GM12878 (cell line): Measurements from ENCODE around the gene SCP2. TPM values are rescaled to one million over a fixed set of nuclear protein-coding genes. Genes with fewer than 3 reads are reported as not detected.

Experiments used
- ATAC-seq: fragments of 200-7000 bp; cut with Tn5 transposase; 3 replicates; pipeline ENCODE4 v1.9.1; 2020; ENCODE audit warnings: mild to moderate bottlenecking, moderate library complexity
- BruUV-seq: library from RNA; stranded (reverse); fragments of 400-500 nt; replicated peaks from 2 replicates; lab custom pipeline; 2021; lab: Mats Ljungman, UMichigan
- CTCF ChIA-PET: fragments of 300-600 bp; sonication (Branson Sonifier 250); formaldehyde crosslinking; extraction: SDS; loops from one replicate; lab custom pipeline; 2021; ENCODE audit warnings: inconsistent platforms; lab: Yijun Ruan, JAX
- POLR2A ChIA-PET: fragments of 350-600 bp; formaldehyde crosslinking; extraction: SDS; loops from one replicate; lab custom pipeline; 2021; ENCODE audit warnings: inconsistent platforms; lab: Charles Lee
- RAD21 ChIA-PET: fragments of 300-600 bp; sonication (Branson Sonifier 250); formaldehyde crosslinking; loops from one replicate; lab custom pipeline; 2023; ENCODE audit warnings: antibody characterized with exemption; ENCODE audit not compliant: unreplicated experiment; lab: Charles Lee
- SMC1A ChIA-PET: fragments of 300-600 bp; sonication (Branson Sonifier 250); formaldehyde crosslinking; loops from one replicate; lab custom pipeline; 2023; ENCODE audit not compliant: unreplicated experiment, uncharacterized antibody; lab: Charles Lee
- DNase-seq: peaks from one replicate; pipeline ENCODE4 v3.0.0-alpha.2; 2011; ENCODE audit warnings: low read depth, low spot score
- FAIRE-seq: peaks from 3 replicates; lab custom pipeline; 2011; peaks lifted over from hg19 to GRCh38; lab: Jason Lieb, UNC
- H2AFZ ChIP-seq: 2 replicates; pipeline ENCODE4 v1.6.0; 2011; ENCODE audit warnings: low read depth, low read length, control low read depth; ENCODE audit not compliant: control insufficient read depth
- H3K27ac ChIP-seq: 2 replicates; pipeline ENCODE4 v1.5.1; 2011; ENCODE audit warnings: control low read depth; ENCODE audit not compliant: control insufficient read depth, insufficient read depth
- H3K27me3 ChIP-seq, 2 experiments: replicated peaks in 1 of 2; 2 replicates each; pipeline versions ENCODE4 v1.6.0 to v1.6.1; 2011; ENCODE audit warnings: low read length in 1 of 2; ENCODE audit not compliant: control insufficient read depth in 2 of 2, insufficient read depth in 2 of 2
- H3K36me3 ChIP-seq, 2 experiments: 2 replicates each; pipeline ENCODE4 v1.5.1; 2011; ENCODE audit warnings: low read length in 1 of 2; ENCODE audit not compliant: control insufficient read depth in 2 of 2, insufficient read depth in 2 of 2
- H3K4me1 ChIP-seq: 2 replicates; pipeline ENCODE4 v1.6.1; 2011; ENCODE audit warnings: mild to moderate bottlenecking, low read length, moderate library complexity, mixed read lengths; ENCODE audit not compliant: control insufficient read depth, insufficient read depth
- H3K4me2 ChIP-seq: 2 replicates; pipeline ENCODE4 v1.6.0; 2011; ENCODE audit warnings: control low read depth; ENCODE audit not compliant: control insufficient read depth, insufficient read depth
- H3K4me3 ChIP-seq: fragments of 200-600 bp; sonication (generic); 2 replicates; pipeline ENCODE4 v1.5.1; 2016
- H3K79me2 ChIP-seq: 2 replicates; pipeline ENCODE4 v1.6.0; 2011; ENCODE audit warnings: low read length; ENCODE audit not compliant: control insufficient read depth, insufficient read depth
- H3K9ac ChIP-seq: 2 replicates; pipeline ENCODE4 v1.8.0; 2011; ENCODE audit warnings: low read length, control low read depth, mixed read lengths; ENCODE audit not compliant: control insufficient read depth, insufficient read depth
- H3K9me3 ChIP-seq: replicated peaks from 3 replicates; pipeline ENCODE4 v1.5.1; 2011; ENCODE audit warnings: mild to moderate bottlenecking, low read length; ENCODE audit not compliant: control insufficient read depth, insufficient read depth
- H4K20me1 ChIP-seq: 2 replicates; pipeline ENCODE4 v1.6.0; 2011; ENCODE audit not compliant: control insufficient read depth, insufficient read depth
- BHLHE40 ChIP-seq, 2 experiments: fragments of 450-650 bp in 1 of 2; IDR thresholded peaks; 2 replicates each; pipeline ENCODE4 v1.6.1; 2011 to 2017; ENCODE audit warnings: low read depth in 2 of 2, borderline replicate concordance in 1 of 2, improper control_type of control experiment in 1 of 2, low read length in 1 of 2, mild to moderate bottlenecking in 1 of 2
- GATAD2B ChIP-seq: fragments of 450-650 bp; conservative IDR thresholded peaks from 2 replicates; pipeline ENCODE4 v1.6.1; 2017; ENCODE audit warnings: low read depth, mild to moderate bottlenecking, moderate library complexity
- MEF2B ChIP-seq: fragments of 450-650 bp; IDR thresholded peaks from 2 replicates; pipeline ENCODE4 v1.6.1; 2018; ENCODE audit warnings: mild to moderate bottlenecking, moderate library complexity; ENCODE audit not compliant: partially characterized antibody, poor library complexity, severe bottlenecking
- NBN ChIP-seq: fragments of 450-650 bp; IDR thresholded peaks from 2 replicates; pipeline ENCODE4 v1.6.1; 2016
- NFYB ChIP-seq: IDR thresholded peaks from 2 replicates; pipeline ENCODE4 v1.6.1; 2011; ENCODE audit warnings: low read depth, mild to moderate bottlenecking, low read length, improper control_type of control experiment, moderate library complexity; ENCODE audit not compliant: insufficient read depth
- NR2C1 ChIP-seq: fragments of 450-650 bp; IDR thresholded peaks from 2 replicates; pipeline ENCODE4 v1.6.1; 2017; ENCODE audit warnings: antibody characterized with exemption, mild to moderate bottlenecking, moderate library complexity
- NRF1 ChIP-seq: conservative IDR thresholded peaks from 2 replicates; pipeline ENCODE4 v1.6.1; 2011; ENCODE audit warnings: mild to moderate bottlenecking, low read depth, low read length, improper control_type of control experiment
- PAX8 ChIP-seq: fragments of 450-650 bp; IDR thresholded peaks from 2 replicates; pipeline ENCODE4 v1.6.1; 2017; ENCODE audit warnings: mild to moderate bottlenecking, moderate library complexity
- SKIL ChIP-seq: fragments of 450-650 bp; IDR thresholded peaks from 2 replicates; pipeline ENCODE4 v1.6.1; 2017; ENCODE audit warnings: mild to moderate bottlenecking, low read depth, inconsistent platforms; ENCODE audit not compliant: poor library complexity, severe bottlenecking
- SPI1 ChIP-seq: IDR thresholded peaks from 2 replicates; pipeline ENCODE4 v1.6.1; 2011; ENCODE audit warnings: low read depth, mild to moderate bottlenecking, low read length, moderate library complexity, borderline replicate concordance; ENCODE audit not compliant: insufficient read depth
- TBL1XR1 ChIP-seq: IDR thresholded peaks from 2 replicates; pipeline ENCODE4 v1.6.1; 2012; ENCODE audit warnings: low read depth, low read length, improper control_type of control experiment
- ZNF622 ChIP-seq: fragments of 450-650 bp; IDR thresholded peaks from 2 replicates; pipeline ENCODE4 v1.6.1; 2017; ENCODE audit warnings: mild to moderate bottlenecking, inconsistent platforms
- WGBS: methylation state at CpG from one replicate; pipeline ENCODE4 v1.1.6; 2016; ENCODE audit warnings: low lambda C conversion rate; ENCODE audit not compliant: insufficient replicate concordance, insufficient coverage; ENCODE audit errors: missing lambda C conversion rate; 5-methylcytosine and 5-hydroxymethylcytosine counted together
- in situ Hi-C: fragments of 300-500 bp; cut with MboI; formaldehyde crosslinking; loops from 9 replicates; pipeline ENCODE4 v1.14.3; 2018; ENCODE audit warnings: mixed read lengths
- intact Hi-C: fragments of 100-400 bp; cut with micrococcal nuclease; formaldehyde crosslinking; loops from one replicate; pipeline ENCODE4 v1.14.2; 2022; ENCODE audit not compliant: unreplicated experiment
- polyA plus RNA-seq, 11 experiments: library from polyadenylated mRNA; depleted of rRNA in 4 of 11; unstranded in 6 of 11; stranded (reverse) in 5 of 11; fragments of >200 nt; fragmentation: Nextera tagmentation in 4 of 11; fragmentation: Illumina TruSeq in 1 of 11; extraction: Ambion mirVana in 4 of 11; extraction: Trizol in 1 of 11; gene quantifications; 1 replicate in 1 of 11; 2 replicates in 10 of 11; pipeline versions ENCODE4 v1.2.1 to v1.2.3, GENCODE V29; 2011 to 2016; ENCODE audit warnings: inconsistent platforms in 2 of 11, missing spikeins in 2 of 11, low read depth in 1 of 11
- total RNA-seq, 4 experiments: library from RNA; depleted of rRNA in 3 of 4; stranded (reverse); fragments of >200 nt in 3 of 4; fragmentation: Illumina TruSeq in 1 of 4; extraction: Trizol in 1 of 4; gene quantifications; 2 replicates each; pipeline versions ENCODE4 v1.2.1 to v1.2.3, GENCODE V29; 2013 to 2021
- TF ChIP-seq, protein P1 (sequence below): IDR thresholded peaks from 2 replicates; pipeline ENCODE4 v1.6.1; 2011; ENCODE audit warnings: low read depth, low read length, improper control_type of control experiment, borderline replicate concordance
- TF ChIP-seq, protein P2 (sequence below): fragments of 450-650 bp; IDR thresholded peaks from 2 replicates; pipeline ENCODE4 v1.6.1; 2016; ENCODE audit warnings: mild to moderate bottlenecking, moderate library complexity, borderline replicate concordance

The SCP2 gene
- total and polyA plus RNA-seq, 10 of the 15 experiments (the other 5 are each of a cell fraction or from before 2014, with no cell fraction given) = 74.3 to 327 (median 127) TPM

DNA sequence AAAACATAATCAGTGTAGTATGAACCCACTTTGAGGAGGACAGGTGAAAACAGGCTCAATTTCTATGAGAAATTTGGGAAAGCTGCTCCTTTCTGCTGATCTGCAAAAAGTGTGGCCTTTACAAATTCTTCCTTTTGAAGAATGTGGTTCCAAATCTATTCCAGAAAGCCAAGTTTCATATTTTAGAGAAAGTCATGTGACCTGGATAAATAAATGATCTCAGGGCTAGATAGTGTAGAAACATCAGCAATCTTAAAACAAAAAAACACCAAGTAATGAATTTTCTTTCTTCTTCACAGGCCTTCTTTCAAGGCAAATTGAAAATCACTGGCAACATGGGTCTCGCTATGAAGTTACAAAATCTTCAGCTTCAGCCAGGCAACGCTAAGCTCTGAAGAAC lies 123.2 kb downstream of the SCP2 start:
- POLR2A ChIA-PET = no interaction called here
- intact Hi-C loops = no loop called here
- 89% methylated on average over 2 of the region's 2 CpGs for WGBS
- Histone ChIP-seq H3K4me1 (no peaks in the 10 kb centered on the region), H3K9ac (no peak overlapping the region), H3K4me3 (no peak overlapping the region), H3K27ac (no peak overlapping the region), H3K9me3 (no peaks in the 10 kb centered on the region), H3K36me3 (peaks cover 2 to 7% of the 10 kb centered on the region in 2 experiments; a peak in 3 of 4 replicates), H2AFZ (no peak overlapping the region), H3K4me2 (no peak overlapping the region), H4K20me1 (no peaks in the 10 kb centered on the region), H3K79me2 (no peaks in the 10 kb centered on the region), H3K27me3 (no peaks in the 10 kb centered on the region)
- in situ Hi-C loops = no loop called here
- RAD21 ChIA-PET = no interaction called here
- no peak for ATAC-seq
- SMC1A ChIA-PET = no interaction called here
- CTCF ChIA-PET = interaction anchor here (1.3 kb wide), 1 partner anchor 10 kb away, joined by 3 read pairs; no protein-coding TSS in a partner anchor
- BruUV-seq = no TSS peak
- TF ChIP-seq NR2C1 (no peak), PAX8 (no peak), BHLHE40 (IDR thresholded peaks at IDR 0.05; ENCODE audit: borderline replicate concordance in 1 of 2, low read depth in 2 of 2, low read length in 1 of 2) (no peak), TBL1XR1 (no peak), NBN (no peak), ZNF622 (no peak), GATAD2B (no peak), SKIL (no peak), NFYB (no peak), SPI1 (no peak), MEF2B (no peak), NRF1 (no peak)
- TF ChIP-seq, protein P1, sequence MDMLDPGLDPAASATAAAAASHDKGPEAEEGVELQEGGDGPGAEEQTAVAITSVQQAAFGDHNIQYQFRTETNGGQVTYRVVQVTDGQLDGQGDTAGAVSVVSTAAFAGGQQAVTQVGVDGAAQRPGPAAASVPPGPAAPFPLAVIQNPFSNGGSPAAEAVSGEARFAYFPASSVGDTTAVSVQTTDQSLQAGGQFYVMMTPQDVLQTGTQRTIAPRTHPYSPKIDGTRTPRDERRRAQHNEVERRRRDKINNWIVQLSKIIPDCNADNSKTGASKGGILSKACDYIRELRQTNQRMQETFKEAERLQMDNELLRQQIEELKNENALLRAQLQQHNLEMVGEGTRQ = no peak
- TF ChIP-seq, protein P2, sequence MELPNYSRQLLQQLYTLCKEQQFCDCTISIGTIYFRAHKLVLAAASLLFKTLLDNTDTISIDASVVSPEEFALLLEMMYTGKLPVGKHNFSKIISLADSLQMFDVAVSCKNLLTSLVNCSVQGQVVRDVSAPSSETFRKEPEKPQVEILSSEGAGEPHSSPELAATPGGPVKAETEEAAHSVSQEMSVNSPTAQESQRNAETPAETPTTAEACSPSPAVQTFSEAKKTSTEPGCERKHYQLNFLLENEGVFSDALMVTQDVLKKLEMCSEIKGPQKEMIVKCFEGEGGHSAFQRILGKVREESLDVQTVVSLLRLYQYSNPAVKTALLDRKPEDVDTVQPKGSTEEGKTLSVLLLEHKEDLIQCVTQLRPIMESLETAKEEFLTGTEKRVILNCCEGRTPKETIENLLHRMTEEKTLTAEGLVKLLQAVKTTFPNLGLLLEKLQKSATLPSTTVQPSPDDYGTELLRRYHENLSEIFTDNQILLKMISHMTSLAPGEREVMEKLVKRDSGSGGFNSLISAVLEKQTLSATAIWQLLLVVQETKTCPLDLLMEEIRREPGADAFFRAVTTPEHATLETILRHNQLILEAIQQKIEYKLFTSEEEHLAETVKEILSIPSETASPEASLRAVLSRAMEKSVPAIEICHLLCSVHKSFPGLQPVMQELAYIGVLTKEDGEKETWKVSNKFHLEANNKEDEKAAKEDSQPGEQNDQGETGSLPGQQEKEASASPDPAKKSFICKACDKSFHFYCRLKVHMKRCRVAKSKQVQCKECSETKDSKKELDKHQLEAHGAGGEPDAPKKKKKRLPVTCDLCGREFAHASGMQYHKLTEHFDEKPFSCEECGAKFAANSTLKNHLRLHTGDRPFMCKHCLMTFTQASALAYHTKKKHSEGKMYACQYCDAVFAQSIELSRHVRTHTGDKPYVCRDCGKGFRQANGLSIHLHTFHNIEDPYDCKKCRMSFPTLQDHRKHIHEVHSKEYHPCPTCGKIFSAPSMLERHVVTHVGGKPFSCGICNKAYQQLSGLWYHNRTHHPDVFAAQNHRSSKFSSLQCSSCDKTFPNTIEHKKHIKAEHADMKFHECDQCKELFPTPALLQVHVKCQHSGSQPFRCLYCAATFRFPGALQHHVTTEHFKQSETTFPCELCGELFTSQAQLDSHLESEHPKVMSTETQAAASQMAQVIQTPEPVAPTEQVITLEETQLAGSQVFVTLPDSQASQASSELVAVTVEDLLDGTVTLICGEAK = no peak
- no peak for FAIRE-seq
- DNase-seq = no peak
